GM12878 (cell line): Measurements from ENCODE around the gene ANKDD1A. TPM values are rescaled to one million over a fixed set of nuclear protein-coding genes. Genes with fewer than 3 reads are reported as not detected.

Experiments
- BCL3 ChIP-seq: IDR thresholded peaks from 2 replicates; pipeline ENCODE4 v1.6.1; 2011; ENCODE audit warnings: borderline replicate concordance, low read depth, mild to moderate bottlenecking, moderate library complexity, low read length; ENCODE audit not compliant: insufficient read depth, poor library complexity, severe bottlenecking
- CBFB ChIP-seq: IDR thresholded peaks from 2 replicates; pipeline ENCODE4 v1.6.1; 2016; ENCODE audit warnings: antibody characterized with exemption, low read depth
- CBX3 ChIP-seq: fragments of 200-600 bp; sonication (generic); IDR thresholded peaks from 2 replicates; pipeline ENCODE4 v1.6.1; 2016; ENCODE audit warnings: low read depth, borderline replicate concordance
- CHD4 ChIP-seq: fragments of 200-600 bp; sonication (generic); IDR thresholded peaks from 2 replicates; pipeline ENCODE4 v1.6.1; 2016; ENCODE audit warnings: mild to moderate bottlenecking
- CREM ChIP-seq: IDR thresholded peaks from 2 replicates; pipeline ENCODE4 v1.6.1; 2014; ENCODE audit warnings: antibody characterized with exemption, low read depth
- EGR1 ChIP-seq, 2 experiments: IDR thresholded peaks; 1 replicate in 1 of 2; 2 replicates in 1 of 2; pipeline ENCODE4 v1.6.1; 2011 to 2012; ENCODE audit warnings: low read depth in 2 of 2, low read length in 2 of 2, borderline replicate concordance in 1 of 2, mild to moderate bottlenecking in 1 of 2, moderate library complexity in 1 of 2
- JUNB ChIP-seq: IDR thresholded peaks from 2 replicates; pipeline ENCODE4 v1.6.1; 2016; ENCODE audit warnings: antibody characterized with exemption, mild to moderate bottlenecking
- LARP7 ChIP-seq: fragments of 450-650 bp; IDR thresholded peaks from 2 replicates; pipeline ENCODE4 v1.6.1; 2017; ENCODE audit warnings: mild to moderate bottlenecking
- MEF2A ChIP-seq: IDR thresholded peaks from 2 replicates; pipeline ENCODE4 v1.6.1; 2011; ENCODE audit warnings: low read depth, mild to moderate bottlenecking, low read length, moderate library complexity; ENCODE audit not compliant: insufficient read depth
- MEF2B ChIP-seq: fragments of 450-650 bp; IDR thresholded peaks from 2 replicates; pipeline ENCODE4 v1.6.1; 2018; ENCODE audit warnings: mild to moderate bottlenecking, moderate library complexity; ENCODE audit not compliant: partially characterized antibody, poor library complexity, severe bottlenecking
- NFYA ChIP-seq: IDR thresholded peaks from 2 replicates; pipeline ENCODE4 v1.6.1; 2011; ENCODE audit warnings: low read depth, mild to moderate bottlenecking, low read length, improper control_type of control experiment, borderline replicate concordance
- NR2C2 ChIP-seq: IDR thresholded peaks from 2 replicates; pipeline ENCODE4 v1.6.1; 2011; ENCODE audit warnings: borderline replicate concordance, low read depth; ENCODE audit not compliant: control insufficient read depth, insufficient read length
- POLR2A ChIP-seq: IDR thresholded peaks from 2 replicates; pipeline ENCODE4 v1.6.1; 2011; ENCODE audit warnings: low read depth, mild to moderate bottlenecking, low read length
- RB1 ChIP-seq: fragments of 450-650 bp; formaldehyde crosslinking; IDR thresholded peaks from 2 replicates; pipeline ENCODE4 v1.6.1; 2017; ENCODE audit warnings: mild to moderate bottlenecking, borderline replicate concordance
- RBBP5 ChIP-seq: fragments of 200-600 bp; sonication (generic); conservative IDR thresholded peaks from 2 replicates; pipeline ENCODE4 v1.6.1; 2016
- RUNX3 ChIP-seq: IDR thresholded peaks from 2 replicates; pipeline ENCODE4 v1.6.1; 2012; ENCODE audit warnings: low read length, inconsistent platforms
- SMAD1 ChIP-seq: fragments of 450-650 bp; IDR thresholded peaks from 2 replicates; pipeline ENCODE4 v1.6.1; 2018; ENCODE audit warnings: mild to moderate bottlenecking, low read depth; ENCODE audit not compliant: partially characterized antibody
- SPI1 ChIP-seq: IDR thresholded peaks from 2 replicates; pipeline ENCODE4 v1.6.1; 2011; ENCODE audit warnings: low read depth, mild to moderate bottlenecking, low read length, moderate library complexity, borderline replicate concordance; ENCODE audit not compliant: insufficient read depth
- SRF ChIP-seq, 2 experiments: IDR thresholded peaks; 2 replicates each; pipeline ENCODE4 v1.6.1; 2011; ENCODE audit warnings: low read depth in 2 of 2, low read length in 2 of 2, mild to moderate bottlenecking in 1 of 2, moderate library complexity in 1 of 2
- STAT1 ChIP-seq: fragments of 450-650 bp; conservative IDR thresholded peaks from 2 replicates; pipeline ENCODE4 v1.6.1; 2014; ENCODE audit warnings: antibody characterized with exemption, mild to moderate bottlenecking
- TAF1 ChIP-seq: IDR thresholded peaks from 2 replicates; pipeline ENCODE4 v1.6.1; 2011; ENCODE audit warnings: mild to moderate bottlenecking, low read depth, low read length, borderline replicate concordance
- TBL1XR1 ChIP-seq: IDR thresholded peaks from 2 replicates; pipeline ENCODE4 v1.6.1; 2012; ENCODE audit warnings: low read depth, low read length, improper control_type of control experiment
- TCF7 ChIP-seq: IDR thresholded peaks from 2 replicates; pipeline ENCODE4 v1.6.1; 2014; ENCODE audit warnings: antibody characterized with exemption, borderline replicate concordance
- ZNF217 ChIP-seq: fragments of 450-650 bp; IDR thresholded peaks from 2 replicates; pipeline ENCODE4 v1.6.1; 2017; ENCODE audit warnings: antibody characterized with exemption, mild to moderate bottlenecking
- ZNF24 ChIP-seq: fragments of 450-650 bp; IDR thresholded peaks from 2 replicates; pipeline ENCODE4 v1.6.1; 2017; ENCODE audit warnings: antibody characterized with exemption, mild to moderate bottlenecking
- ZNF384 ChIP-seq: IDR thresholded peaks from 2 replicates; pipeline ENCODE4 v1.6.1; 2012; ENCODE audit warnings: low read depth, mild to moderate bottlenecking, low read length, improper control_type of control experiment, borderline replicate concordance
- ZNF592 ChIP-seq: fragments of 450-650 bp; IDR thresholded peaks from 2 replicates; pipeline ENCODE4 v1.6.1; 2017; ENCODE audit warnings: mild to moderate bottlenecking, moderate library complexity
- ZNF622 ChIP-seq: fragments of 450-650 bp; IDR thresholded peaks from 2 replicates; pipeline ENCODE4 v1.6.1; 2017; ENCODE audit warnings: mild to moderate bottlenecking, inconsistent platforms
- ZZZ3 ChIP-seq: IDR thresholded peaks from 2 replicates; pipeline ENCODE4 v1.6.1; 2011; ENCODE audit warnings: low read depth; ENCODE audit not compliant: control insufficient read depth, insufficient read length
- polyA plus RNA-seq, 11 experiments: library from polyadenylated mRNA; depleted of rRNA in 4 of 11; unstranded in 6 of 11; stranded (reverse) in 5 of 11; fragments of >200 nt; fragmentation: Nextera tagmentation in 4 of 11; fragmentation: Illumina TruSeq in 1 of 11; extraction: Ambion mirVana in 4 of 11; extraction: Trizol in 1 of 11; gene quantifications; 1 replicate in 1 of 11; 2 replicates in 10 of 11; pipeline versions ENCODE4 v1.2.1 to v1.2.3, GENCODE V29; 2011 to 2016; ENCODE audit warnings: inconsistent platforms in 2 of 11, missing spikeins in 2 of 11, low read depth in 1 of 11
- total RNA-seq, 4 experiments: library from RNA; depleted of rRNA in 3 of 4; stranded (reverse); fragments of >200 nt in 3 of 4; fragmentation: Illumina TruSeq in 1 of 4; extraction: Trizol in 1 of 4; gene quantifications; 2 replicates each; pipeline versions ENCODE4 v1.2.1 to v1.2.3, GENCODE V29; 2013 to 2021

ANKDD1A gene
- total and polyA plus RNA-seq, 10 of the 15 experiments (the other 5 are each of a cell fraction or from before 2014, with no cell fraction given) = 1.5 to 6.6 (median 4.1) TPM

- TF ChIP-seq NR2C2 (no peak), TCF7 (no peak), ZNF592 (no peak), POLR2A (peak; percentile 65), SRF (IDR thresholded peaks at IDR 0.05; ENCODE audit: low read depth in 2 of 2, low read length in 2 of 2) (no peak), SMAD1 (peak; percentile 96), NFYA (no peak), SPI1 (peak; percentile 71), CREM (peak; percentile 54; the same call in 1 of the 2 replicates), CBX3 (no peak), JUNB (peak; percentile 46), MEF2A (no peak), ZNF622 (no peak), ZNF217 (no peak), TAF1 (peak; percentile 48; the same call in 1 of the 2 replicates), RUNX3 (peak; percentile 51), BCL3 (no peak), LARP7 (no peak), CBFB (no peak), RBBP5 (no peak), ZNF384 (no peak), ZNF24 (no peak), CHD4 (no peak), MEF2B (peak; percentile 87), EGR1 (IDR thresholded peaks at IDR 0.05; ENCODE audit: borderline replicate concordance in 1 of 2, low read depth in 2 of 2, low read length in 2 of 2) (no peak), TBL1XR1 (no peak), ZZZ3 (no peak), RB1 (no peak), STAT1 (no peak)
These were observed 27.6 kb upstream of the ANKDD1A start (continued) for GRCh38 chr15:64883997-64884511.
